Suppressor macrophage treated with lipopolysaccharide for 4 hours (primary cell): ENCODE results near the gene ADK.

Experiments
- DNase-seq: peaks from one replicate; pipeline ENCODE4 v3.0.0-alpha.2; 2020

Gene ADK

DNA sequence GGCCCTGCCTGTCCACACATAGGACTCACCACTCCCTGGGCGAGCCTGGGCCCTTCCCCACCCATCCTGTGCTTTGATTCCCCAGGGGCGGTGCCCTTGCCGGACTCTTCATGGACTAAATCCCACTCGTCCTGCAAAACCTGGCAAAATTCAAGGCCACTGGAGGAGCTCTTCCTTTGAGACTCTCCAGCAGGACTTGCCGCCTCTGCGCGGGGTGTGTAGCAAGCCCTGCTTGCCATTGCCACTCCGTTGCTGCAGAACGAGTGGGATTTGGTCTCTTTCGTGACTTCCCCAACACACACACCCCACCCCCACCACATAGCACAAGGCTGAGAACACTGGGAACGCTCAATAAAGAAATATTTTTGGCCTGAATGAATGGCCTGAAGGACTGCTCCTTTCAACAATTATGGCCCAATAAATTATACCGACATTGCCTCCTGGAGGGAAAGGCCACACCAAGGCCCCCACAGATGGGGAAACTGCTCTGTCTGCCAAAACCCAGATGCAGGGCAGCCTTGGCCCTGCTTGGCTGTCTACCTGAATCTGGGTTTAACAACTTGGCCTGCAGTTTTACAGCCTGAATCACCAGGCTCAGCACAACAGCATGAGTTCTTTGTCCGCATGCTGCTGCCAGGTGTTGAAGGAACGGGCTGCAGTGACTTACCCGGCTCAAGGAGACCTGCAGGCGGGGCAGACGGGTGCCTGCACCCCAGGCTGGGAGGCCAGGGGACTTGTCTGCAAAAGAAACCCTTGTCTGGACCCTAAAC is 602.6 kb downstream of the ADK start:
- DNase-seq: peak; percentile 27

GRCh38 chr10:74754381-74754821 is 603.4 kb downstream of the ADK start:
- DNase-seq: peak; percentile 20

DNA sequence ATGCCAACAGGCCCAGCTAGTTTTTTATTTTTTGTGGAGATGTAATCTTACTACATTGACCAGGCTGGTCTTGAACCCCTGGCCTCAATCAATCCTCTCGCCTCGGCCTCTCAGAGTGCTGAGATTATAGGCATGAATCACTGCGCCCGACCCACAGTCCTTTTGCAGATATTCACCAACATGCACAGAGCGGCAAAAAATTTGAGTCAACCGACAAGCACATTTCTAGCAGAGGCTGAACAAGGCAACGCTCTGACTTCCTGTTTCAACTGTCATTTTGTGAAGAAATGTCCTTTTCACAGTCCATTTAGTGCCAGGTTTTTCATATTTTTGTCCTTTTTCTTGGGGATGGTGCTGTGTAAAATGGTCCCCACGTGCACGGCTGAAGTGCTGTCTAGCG is 604.3 kb downstream of the ADK start:
- peak; percentile 23 for DNase-seq
